Activated gamma-delta T cell treated with anti-CD3 and anti-CD28 coated beads, Interleukin-2, amount 50 U/mL, for 16 hours (primary cell): ENCODE measurements around the gene REEP1.
"Not testable (repeated sequence)": the region's sequence is repeated elsewhere in the genome, so short reads cannot be mapped to it uniquely, and the experiment has no call there.

Experiments used
- DNase-seq: peaks from one replicate; pipeline ENCODE4 v3.0.0-alpha.2; 2020; ENCODE audit warnings: low read depth

REEP1 gene

DNA sequence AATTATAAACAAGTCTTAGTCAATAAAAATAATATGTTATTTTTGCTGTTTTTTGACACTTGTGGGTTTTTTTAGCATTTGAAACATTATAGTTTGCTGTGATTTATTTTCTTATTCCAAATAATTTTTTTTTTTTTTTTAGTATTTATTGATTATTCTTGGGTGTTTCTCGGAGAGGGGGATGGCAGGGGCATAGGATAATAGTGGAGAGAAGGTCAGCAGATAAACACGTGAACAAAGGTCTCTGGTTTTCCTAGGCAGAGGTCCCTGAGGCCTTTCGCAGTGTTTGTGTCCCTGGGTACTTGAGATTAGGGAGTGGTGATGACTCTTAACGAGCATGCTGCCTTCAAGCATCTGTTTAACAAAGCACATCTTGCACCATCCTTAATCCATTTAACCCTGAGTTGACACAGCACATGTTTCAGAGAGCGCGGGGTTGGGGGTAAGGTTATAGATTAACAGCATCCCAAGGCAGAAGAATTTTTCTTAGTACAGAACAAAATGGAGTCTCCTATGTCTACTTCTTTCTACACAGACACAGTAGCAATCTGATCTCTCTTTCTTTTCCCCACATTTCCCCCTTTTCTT, 8.5 kb upstream of the REEP1 start:
- DNase-seq: not testable (repeated sequence)

DNA sequence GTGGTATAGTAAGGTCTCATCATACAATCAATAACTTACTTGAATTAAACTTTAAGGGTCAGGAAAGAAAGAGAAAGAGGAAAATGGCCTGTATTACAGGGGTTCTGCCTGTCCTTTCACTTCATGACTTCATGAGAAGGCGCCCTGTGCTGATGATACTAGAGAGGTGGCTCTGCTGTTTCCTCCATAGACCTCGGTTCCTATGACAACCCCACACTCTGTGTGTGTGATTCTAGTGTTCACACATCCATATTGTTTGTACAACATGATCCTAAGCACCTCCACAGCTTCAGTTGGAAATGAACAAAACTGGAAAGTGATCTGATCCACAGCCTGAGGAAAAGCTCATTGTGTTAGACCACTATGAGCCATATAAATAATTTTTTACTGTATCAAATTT, 7.0 kb upstream of the REEP1 start:
- no peak for DNase-seq

DNA sequence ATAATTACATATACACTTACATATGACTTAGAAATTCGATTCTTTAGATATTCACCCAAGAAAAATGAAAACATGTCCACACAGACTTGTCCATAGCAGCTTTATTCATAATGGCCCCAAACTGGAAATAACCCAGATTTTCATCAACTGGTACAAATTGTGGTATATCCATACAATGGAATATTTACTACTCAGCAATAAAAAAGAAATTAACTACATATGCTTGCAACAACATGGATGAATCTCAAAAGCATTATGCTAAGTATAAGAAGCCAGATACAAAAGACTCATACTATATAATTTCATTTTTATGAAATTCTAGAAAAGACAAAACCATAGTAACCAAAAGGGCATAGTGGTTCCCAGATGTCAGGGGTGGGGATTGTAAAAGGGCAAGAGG, 5.1 kb upstream of the REEP1 start:
- DNase-seq: no peak

DNA sequence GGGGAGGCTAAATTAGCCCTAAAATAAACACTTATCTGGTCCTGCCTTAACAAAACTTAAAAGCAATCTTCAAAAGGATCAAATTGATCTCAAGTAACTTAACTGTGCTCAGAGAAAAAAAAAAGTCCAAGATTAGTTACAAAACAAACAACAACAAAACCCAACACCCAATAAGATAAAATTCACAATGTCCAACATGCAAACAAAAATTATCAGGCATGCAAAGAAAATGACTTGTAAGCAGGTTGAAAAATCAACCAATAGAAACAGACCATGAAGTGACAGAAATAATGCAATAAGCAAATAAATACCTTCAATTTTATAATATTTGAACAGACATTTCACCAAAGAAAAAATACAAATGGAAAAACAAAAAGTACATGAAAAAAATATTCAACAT, 4.0 kb upstream of the REEP1 start:
- DNase-seq: no peak

DNA sequence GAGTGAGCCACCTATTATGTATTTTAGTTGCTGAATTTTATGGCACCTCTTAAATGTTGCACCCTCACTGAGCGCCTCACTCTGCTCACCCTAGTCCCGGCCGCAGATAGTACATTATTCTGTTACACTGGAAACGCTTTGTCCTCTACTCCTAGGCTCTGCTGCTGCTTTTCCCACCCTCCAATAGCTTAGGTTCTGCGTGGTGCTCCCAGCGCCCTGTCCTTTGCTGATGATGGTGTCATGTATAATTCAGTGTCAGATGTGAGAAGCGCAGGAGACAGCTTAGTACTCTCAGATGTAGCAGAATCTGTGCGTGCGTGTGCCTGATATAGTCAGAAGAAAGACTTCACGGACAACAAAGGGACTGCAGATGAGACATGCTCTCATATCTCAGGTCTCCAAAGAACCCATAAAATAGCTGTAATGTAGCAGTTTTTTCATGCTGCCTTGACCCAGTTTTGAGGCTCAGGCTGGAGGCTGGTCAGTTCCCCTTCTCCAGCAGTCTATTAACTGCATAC, 1.4 kb upstream of the REEP1 start:
- no peak for DNase-seq

DNA sequence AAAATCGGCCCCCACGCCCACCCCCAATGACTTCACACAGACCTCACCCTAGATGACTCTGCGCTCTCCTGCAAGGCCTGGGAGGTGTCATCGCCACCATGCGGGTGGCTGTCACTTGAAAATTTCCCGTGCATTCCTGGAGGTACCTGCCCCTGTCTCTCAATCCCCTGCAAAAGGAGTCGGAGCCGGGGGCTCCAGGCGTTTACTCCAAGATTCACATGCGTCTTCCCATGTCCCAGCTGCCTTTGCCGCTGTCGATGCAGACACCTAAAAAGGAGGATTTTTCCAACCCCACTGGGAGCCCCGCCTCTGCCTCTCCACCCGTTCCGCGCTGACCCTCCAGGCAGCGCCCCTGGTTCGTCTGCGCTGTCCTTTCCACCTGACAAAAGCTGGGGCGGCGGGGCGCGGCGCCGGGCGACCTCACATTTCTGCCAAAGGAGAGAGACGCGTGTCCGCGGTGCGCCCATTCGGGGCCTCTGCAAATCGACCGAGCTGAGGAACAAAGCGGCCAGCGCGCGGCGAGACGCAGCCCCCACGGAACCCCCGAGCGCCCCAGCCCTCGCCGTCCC, 667 bp downstream of the REEP1 start:
- DNase-seq: no peak

DNA sequence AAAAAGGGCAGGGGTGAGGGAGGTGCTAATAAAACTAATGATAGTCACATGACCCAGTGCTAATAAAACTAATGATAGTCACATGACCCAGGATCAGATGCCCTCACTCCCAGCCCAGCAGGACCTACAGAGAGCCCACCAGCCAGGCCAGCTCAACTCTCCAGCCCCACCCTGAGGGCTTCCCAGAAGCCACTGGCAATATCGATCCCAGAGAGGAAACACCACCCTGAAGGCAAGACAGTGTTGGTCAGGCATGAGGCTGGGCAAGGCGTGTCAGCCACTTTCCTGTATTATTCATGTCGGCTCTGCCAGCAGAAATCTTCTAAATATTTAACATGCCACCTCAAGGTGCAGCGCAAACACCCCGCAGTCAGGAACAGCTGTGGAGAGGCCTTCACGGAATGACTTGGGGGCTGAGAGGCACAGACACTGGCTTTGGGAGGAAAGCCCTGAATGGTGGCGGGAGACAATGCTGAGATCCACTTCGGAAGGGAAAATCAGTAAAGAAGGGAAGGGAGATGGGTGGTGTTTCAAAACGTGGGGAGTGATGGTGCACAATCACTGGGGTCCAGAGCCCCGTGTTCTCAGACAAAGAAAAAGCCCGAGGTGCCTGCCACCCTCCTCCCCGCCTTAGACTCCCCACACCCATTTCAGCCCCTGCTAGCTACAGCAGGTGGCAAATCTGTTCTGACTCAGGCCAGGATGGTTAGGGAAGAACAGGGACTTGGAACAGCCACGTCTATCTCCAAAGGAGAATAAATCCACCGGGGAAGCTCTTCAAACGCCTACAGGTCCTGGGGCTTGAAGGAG, 1.4 kb downstream of the REEP1 start:
- DNase-seq: no peak

DNA sequence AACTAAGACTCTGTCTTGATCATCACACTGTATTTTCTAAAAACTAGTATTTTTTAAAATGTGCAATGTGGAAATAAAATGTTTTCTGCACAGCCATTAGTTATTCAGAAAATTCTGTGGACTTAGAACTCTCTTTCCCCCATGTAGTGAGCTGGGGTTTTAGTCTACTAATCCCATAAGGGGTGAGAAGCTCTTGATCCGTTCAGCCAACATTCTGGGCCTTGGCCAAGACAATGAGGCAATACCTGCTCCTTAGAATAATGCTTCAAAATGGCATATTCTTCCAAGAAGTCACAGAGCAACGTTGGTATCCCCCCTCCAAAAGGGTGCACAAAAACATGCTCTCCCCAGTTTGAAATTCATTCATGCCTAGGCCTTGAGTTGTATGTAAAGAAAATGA, 4.0 kb downstream of the REEP1 start:
- DNase-seq: no peak

DNA sequence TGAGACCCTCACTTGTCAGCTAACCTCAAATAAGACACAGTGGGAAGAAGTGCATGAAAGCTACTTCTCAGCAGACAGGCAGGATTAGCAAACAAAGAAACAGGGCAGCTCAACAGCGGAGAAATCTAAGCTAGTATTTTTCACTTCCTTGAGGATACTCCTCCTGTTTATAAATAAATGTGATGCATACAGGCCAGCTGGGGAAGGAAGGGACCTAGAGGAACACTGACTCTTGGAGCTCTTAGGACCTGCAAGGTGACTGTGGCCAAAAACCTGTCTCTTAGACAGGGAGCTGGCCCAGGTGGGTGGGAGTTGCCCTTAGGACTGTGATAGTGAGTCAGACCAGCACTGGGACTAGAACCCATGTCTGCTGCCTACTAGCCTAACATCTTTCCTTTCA, 4.8 kb downstream of the REEP1 start:
- no peak for DNase-seq

DNA sequence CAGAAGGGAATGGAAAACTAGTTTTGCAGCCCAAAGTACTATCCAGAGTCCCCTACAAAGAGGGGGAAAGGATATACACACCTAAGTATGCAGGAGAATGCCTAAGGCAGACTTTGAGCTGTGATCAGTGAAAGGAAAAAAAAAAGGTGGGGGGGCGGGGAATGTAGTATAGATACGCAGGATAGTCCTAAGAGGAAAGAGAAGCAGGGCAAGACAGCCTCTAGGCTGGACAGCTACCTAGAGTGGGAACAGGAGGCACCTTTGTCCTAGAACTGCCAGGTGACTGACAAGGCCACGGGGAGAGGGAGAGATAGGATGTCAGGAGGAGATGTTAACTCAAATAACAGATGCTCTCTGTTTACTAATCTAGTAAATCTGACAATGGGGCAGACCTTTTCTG, 6.0 kb downstream of the REEP1 start:
- DNase-seq: no peak

DNA sequence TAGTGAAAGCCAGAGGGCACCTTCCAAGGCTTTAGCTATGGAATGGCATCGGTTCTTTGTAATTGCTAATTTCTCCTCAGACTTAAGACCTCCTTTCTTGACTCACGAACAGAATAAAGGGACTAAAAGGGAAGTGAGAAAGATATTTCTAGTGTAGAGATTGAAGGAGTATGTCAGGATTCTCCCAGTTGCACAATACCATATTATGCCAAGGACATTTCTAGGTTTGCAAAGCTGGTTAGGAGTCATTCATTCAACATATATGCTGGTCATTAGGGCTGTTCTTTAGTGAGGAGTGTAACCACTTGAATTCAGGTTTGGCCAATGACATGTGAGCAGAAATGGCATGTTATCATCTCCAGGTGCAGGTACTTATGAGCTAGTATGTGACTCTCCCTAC, 7.4 kb downstream of the REEP1 start:
- DNase-seq: no peak

DNA sequence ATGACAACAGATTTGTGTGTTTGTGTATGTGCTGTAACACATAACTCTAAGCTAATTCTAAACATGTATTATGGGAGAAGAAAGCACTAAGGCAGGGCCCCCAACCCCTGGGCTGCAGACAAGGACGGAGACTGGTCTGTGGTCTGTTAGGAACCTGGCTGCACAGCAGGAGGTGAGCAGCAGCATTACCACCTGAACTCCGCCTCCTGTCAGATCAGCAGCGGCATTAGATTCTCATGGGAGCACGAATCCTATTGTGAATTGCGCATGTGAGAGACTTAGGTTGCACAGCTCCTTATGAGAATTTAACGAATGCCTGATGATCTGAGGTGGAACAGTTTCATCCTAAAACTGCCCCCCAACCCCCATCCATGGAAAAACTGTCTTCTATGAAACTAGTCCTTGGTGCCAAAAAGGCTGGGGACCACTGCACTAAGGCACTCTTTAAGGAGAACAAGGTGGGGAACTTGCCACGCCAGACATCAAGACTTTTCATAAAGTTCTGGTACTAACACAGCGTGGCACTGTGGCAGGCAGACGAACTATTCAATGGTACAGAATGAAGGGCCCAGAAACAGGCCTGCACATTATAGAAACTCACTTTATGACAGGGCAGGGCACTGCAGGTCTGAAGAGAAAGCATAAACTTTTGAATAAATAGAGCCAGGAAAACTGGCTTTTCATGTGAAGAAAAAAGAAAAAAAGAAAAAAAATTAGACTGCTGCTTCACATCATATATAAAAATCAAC, 14.0 kb downstream of the REEP1 start:
- no peak for DNase-seq

DNA sequence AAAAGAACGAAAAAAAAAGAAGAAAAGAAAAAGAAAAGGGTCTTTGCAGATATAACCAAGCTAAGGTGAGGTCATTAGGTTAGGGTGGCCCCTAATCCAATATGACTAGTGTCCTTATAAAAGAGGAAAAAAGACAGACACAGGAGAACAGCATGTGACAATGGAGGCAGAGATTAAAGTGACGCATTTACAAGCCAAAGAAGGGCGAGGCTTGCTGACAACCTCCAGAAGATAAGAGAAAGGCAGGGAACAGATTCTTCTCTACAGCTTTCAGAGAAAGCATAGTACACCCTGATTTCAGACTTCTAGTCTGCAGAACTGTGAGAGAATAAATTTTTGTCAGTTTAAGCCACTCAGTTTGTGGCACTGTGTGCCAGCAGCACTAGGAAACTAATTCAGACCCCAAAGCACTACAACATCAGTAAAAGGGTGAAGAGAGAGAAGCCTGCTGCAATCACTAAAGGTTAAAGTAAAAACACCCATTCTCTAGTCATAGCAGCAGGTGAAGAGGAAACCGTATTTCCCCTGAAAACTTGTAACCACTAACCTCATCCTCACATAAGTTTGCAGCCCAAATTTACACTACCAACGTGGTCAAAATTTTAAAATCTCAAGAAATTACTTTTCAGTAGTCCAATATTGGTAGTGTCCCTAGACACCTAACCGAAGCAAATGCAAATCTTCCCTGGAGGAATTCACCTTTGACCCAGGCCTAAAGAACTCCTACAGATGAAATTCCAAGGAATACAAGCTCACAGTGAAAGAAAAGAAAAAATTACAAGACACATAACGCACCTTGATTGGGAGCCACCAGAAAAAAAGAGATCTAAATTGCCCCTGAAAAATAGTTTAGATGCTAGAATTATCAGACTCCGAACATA, 17.5 kb downstream of the REEP1 start:
- no peak for DNase-seq

DNA sequence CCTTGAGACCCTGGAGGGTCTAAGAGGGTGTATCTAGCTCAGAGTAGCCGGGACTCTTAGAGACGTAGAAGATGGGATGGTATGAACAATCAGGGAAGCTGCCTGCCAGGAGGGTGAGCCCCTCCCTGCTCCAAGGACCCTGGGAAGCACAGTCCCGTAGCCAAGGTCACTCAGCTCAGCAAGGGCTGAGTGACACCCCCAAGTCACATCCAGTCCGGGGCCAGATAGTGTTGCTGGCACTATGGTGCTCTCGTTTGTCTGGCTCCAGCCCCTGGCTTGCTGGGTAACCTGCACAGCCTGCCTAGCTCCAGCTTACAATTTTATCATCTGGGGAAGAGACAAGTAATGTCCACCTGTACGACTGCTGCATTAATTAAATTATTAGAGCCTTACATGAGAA, 22.3 kb downstream of the REEP1 start:
- DNase-seq: no peak

DNA sequence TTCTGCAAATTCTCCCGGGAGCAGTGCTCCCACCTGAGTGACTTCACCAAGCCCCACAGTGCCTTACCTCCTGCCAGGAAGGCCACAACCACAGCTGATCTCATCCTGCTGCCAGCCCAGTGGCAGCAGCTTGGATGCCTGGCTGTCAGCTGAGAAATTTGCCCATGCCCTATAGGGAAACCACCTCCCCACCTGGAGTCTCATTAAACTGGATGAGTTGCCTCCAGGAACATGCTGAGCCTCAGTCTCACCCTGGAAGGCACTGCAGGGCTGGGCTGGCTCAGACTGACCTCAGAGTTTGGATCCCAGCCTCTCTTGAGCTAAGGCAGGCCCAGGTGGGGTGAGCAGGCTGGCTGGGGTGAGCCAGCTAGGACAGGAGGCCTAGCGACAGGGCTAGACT, 23.3 kb downstream of the REEP1 start:
- no peak for DNase-seq

DNA sequence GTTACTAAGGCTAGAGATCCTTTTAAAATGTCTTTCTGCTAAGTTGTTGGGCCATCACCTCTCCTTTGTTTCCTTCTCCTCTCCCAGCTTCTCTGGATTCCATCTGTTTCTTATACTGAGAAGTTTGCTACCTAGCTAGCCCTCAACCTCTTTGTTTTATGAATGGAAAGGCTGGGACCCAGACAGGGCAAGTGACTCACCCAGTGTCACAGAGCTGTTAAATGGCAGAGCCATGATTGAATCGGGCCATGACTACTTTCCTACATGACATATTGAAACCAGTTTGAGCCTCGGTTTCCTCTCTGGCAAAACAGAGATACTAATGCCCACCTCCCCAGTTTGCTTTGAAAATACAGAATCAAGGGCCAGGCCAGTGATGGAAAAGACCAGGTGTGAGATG, 24.1 kb downstream of the REEP1 start:
- no peak for DNase-seq

DNA sequence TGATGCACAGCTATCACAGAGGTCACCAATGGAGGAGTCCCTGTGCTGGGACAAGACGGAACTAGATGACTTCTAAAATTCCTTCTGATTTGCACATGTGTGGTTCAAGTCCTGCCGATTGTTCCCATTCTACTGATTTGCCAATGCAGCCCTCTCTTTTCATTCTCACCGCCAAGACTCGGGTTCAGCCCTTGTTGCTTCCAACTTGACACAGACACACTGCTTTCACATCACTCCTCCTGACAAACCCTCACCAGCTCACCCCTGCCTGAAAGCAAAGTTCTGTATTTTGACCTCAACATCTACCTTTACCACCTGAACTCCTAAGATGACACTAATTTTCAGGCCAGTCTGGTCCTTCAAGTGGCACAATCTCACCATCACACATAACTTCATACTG, 25.5 kb downstream of the REEP1 start:
- no peak for DNase-seq

DNA sequence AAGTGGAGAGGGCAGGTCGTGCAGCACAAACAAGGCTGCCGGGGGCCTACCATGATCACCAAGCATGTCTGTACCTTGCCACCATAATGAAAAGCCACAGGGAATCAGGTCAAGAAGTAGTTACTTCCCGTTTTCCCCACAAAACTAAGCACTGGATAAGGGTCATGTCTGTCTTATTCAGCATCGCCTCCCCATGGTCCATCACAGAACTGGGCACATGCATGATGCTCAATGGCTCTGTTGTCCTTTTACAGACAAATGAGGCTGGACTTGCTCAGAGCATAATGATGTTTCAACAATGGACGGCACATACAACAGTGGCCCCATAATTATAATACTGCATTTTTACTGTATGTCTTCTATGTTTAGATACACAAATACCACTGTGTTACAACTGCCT, 27.5 kb downstream of the REEP1 start:
- DNase-seq: no peak

DNA sequence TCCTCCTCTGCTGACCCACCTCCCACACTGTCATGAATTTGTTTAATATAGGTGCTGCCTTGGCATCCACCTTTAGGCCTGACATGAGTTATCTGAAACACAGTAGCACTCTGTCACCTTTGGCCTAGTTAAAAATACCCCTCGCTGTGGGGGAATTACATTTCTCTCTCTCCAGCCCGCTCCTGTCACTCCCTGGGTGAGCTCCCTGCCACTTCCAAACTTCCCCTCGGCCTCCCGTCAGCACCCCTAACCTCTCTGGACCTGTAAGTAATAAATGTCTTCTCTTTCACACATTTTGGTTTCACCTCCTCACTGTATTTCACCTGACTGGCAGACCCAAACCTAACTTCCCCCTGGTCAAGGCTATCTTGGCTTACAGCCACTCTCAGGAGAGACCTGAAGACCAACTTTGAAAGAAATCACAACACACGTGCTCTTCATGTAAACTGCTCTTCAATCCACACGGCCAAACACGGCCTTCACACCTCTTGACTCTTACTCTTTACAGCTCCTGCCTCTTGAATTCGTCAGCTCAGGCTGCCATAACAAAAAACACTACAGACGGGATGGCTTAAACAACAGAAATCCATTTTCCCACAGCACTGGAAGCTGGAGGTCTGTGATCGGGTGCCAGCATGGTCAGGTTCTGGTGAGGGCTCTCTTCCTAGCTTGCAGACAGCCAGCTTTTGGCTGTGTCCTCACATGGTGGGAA, 28.3 kb downstream of the REEP1 start:
- DNase-seq: no peak

DNA sequence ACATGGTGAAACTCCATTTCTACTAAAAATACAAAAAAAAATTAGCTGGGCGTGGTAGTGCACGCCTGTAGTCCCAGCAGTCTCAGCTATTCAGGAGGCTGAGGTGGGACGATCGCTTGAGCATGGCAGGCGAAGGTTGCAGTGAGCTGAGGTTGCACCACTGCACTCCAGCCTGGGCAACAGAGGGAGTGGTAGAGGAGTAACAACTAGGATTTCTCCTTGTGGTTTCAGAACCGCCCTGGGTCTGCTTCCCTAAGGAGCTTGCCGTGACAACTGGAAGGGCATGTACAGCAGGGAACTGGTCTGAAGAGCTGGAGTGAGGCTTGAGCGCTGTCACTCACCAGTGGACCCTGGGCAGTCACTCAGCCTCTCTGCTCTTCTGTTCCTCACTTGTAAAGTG, 29.1 kb downstream of the REEP1 start:
- DNase-seq: no peak

DNA sequence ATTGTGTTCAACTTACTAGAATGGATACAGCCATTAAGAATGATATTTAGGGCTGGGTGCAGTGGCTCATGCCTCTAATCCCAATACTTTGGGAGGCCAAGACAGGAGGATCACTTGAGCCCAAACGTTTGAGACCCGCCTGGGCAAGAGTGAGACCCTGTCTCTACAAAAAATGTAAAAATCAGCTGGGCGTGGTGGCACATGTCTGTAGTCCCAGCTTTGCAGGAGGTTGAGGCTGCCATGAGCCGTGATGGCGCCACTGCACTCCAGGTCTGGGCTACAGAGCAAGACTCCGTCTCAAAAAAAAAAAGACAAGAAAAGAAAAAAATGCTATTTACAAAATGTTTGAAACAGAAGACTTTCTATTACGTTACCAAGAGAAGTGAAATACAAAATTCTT, 30.0 kb downstream of the REEP1 start:
- no peak for DNase-seq
